ENCODE data around the gene LCN10. TPM values are rescaled to one million over a fixed set of nuclear protein-coding genes. Genes with fewer than 3 reads are reported as not detected.

Gene LCN10
- total RNA-seq, 2 donors from 2014 or later, result 9.2 to 10.0 TPM

- intact Hi-C loops (cut with DNase I), result no loop called here
- DNase-seq (ENCODE audit: low spot score), result peak; percentile 69
Measured at GRCh38 chr9:136775191-136775590, 32.5 kb upstream of the LCN10 start.

- DNase-seq (ENCODE audit: low spot score), result peak; percentile 43
- intact Hi-C loops (cut with DNase I), result no loop called here
Measured at GRCh38 chr9:136774416-136775045, 31.8 kb upstream of the LCN10 start.

- DNase-seq (ENCODE audit: low spot score), result peak; percentile 80
- intact Hi-C loops (cut with DNase I), result no loop called here
Measured at GRCh38 chr9:136773386-136774044, 30.8 kb upstream of the LCN10 start.

- intact Hi-C loops (cut with DNase I), result no loop called here
- DNase-seq (ENCODE audit: low spot score), result peak; percentile 38
Measured at GRCh38 chr9:136771907-136772415, 29.2 kb upstream of the LCN10 start.

GRCh38 chr9:136769710-136770191 is 27.0 kb upstream of the LCN10 start:
- intact Hi-C loops (cut with DNase I), result loop anchor here in 1 of 2 donors (1.0 to 10.0 kb wide), 2 partner anchors 24 to 595 kb away; no protein-coding TSS in a partner anchor
- DNase-seq (ENCODE audit: low spot score), result peak; percentile 76

- DNase-seq (ENCODE audit: low spot score), result peak; percentile 68
- intact Hi-C loops (cut with DNase I), result loop anchor here in 1 of 2 donors (10.0 kb wide), 1 partner anchor 592 kb away; no protein-coding TSS in a partner anchor
Measured at GRCh38 chr9:136766410-136767120, 23.8 kb upstream of the LCN10 start.

GRCh38 chr9:136765745-136766409 is 23.1 kb upstream of the LCN10 start:
- DNase-seq (ENCODE audit: low spot score), result peak; percentile 25
- intact Hi-C loops (cut with DNase I), result loop anchor here in 1 of 2 donors (10.0 kb wide), 1 partner anchor 591 kb away; no protein-coding TSS in a partner anchor

- intact Hi-C loops (cut with DNase I), result loop anchor here in 1 of 2 donors (10.0 kb wide), 1 partner anchor 590 kb away; no protein-coding TSS in a partner anchor
- peak; percentile 82 for DNase-seq (ENCODE audit: low spot score)
Measured at GRCh38 chr9:136765041-136765440, 22.3 kb upstream of the LCN10 start.

- peak; percentile 48 for DNase-seq (ENCODE audit: low spot score)
- intact Hi-C loops (cut with DNase I), result loop anchor here in 1 of 2 donors (10.0 kb wide), 1 partner anchor 590 kb away; no protein-coding TSS in a partner anchor
Measured at GRCh38 chr9:136764301-136764891, 21.7 kb upstream of the LCN10 start, which contains the start of gene LCN15. Gene LCN15, minus strand, starts transcription at chr9:136764518. Its CDS starts 30 bp downstream, at chr9:136764488.

GRCh38 chr9:136763649-136764035 is 20.9 kb upstream of the LCN10 start:
- DNase-seq (ENCODE audit: low spot score), result peak; percentile 80

GRCh38 chr9:136762915-136763648 is 20.3 kb upstream of the LCN10 start:
- intact Hi-C loops (cut with DNase I), result loop anchor here in 1 of 2 donors (10.0 kb wide), 1 partner anchor 588 kb away; no protein-coding TSS in a partner anchor
- peak; percentile 81 for DNase-seq (ENCODE audit: low spot score)

More at GRCh38 chr9:136763649-136764035, 20.9 kb upstream of the LCN10 start:
- intact Hi-C loops (cut with DNase I), result loop anchor here in 1 of 2 donors (10.0 kb wide), 1 partner anchor 589 kb away; no protein-coding TSS in a partner anchor

GRCh38 chr9:136762221-136762691 is 19.5 kb upstream of the LCN10 start:
- DNase-seq (ENCODE audit: low spot score), result peak; percentile 52
- intact Hi-C loops (cut with DNase I), result loop anchor here in 1 of 2 donors (10.0 kb wide), 1 partner anchor 587 kb away; no protein-coding TSS in a partner anchor

GRCh38 chr9:136761545-136761981 is 18.8 kb upstream of the LCN10 start:
- peak; percentile 55 for DNase-seq (ENCODE audit: low spot score)
- intact Hi-C loops (cut with DNase I), result loop anchor here in 1 of 2 donors (10.0 kb wide), 1 partner anchor 587 kb away; no protein-coding TSS in a partner anchor

- peak; percentile 85 for DNase-seq (ENCODE audit: low spot score)
- intact Hi-C loops (cut with DNase I), result loop anchor here in 1 of 2 donors (10.0 kb wide), 1 partner anchor 586 kb away; no protein-coding TSS in a partner anchor
Measured at GRCh38 chr9:136760834-136761544, 18.2 kb upstream of the LCN10 start.

- peak; percentile 67 for DNase-seq (ENCODE audit: low spot score)
- intact Hi-C loops (cut with DNase I), result loop anchor here in 1 of 2 donors (10.0 kb wide), 1 partner anchor 586 kb away; no protein-coding TSS in a partner anchor
Measured at GRCh38 chr9:136760424-136760823, 17.7 kb upstream of the LCN10 start.
